ENCODE measurements around the gene BACE2. TPM values are rescaled to one million over a fixed set of nuclear protein-coding genes. Genes with fewer than 3 reads are reported as not detected.

The BACE2 gene
- total RNA-seq, 1 experiment from 2014 or later: not detected

DNA sequence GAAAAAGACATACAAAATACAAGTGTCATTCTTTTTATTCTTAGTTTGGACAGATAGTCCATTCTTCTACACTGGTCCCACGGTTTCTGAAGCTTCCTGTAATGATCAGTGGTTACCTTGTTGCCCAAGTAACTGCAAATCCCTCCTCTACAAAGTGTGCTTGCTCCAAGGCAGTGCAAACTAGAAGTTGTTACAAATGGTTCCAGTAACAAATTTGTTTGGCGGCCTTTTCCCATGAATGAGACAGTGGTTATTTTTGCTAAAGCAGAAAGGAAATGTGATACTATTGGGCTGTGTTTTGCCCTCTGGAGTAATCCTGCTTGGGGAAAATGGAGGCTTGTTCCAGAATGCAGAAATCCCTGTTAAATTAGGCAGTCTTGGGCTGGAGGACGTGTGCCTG is 8.9 kb downstream of the BACE2 start:
- no peaks in the 10 kb centered on the region for H3K79me2 ChIP-seq (ENCODE audit: low read length)
- no peak for DNase-seq
- no peaks in the 10 kb centered on the region for H3K36me3 ChIP-seq (ENCODE audit: insufficient read depth, low read length)
- no peaks in the 10 kb centered on the region for H3K9me2 ChIP-seq (replicated peaks; ENCODE audit: insufficient read depth, low read length)
- no peaks in the 10 kb centered on the region for H4K20me1 ChIP-seq (ENCODE audit: insufficient read depth, low read depth, low read length)
- no peaks in the 10 kb centered on the region for H3K27me3 ChIP-seq (ENCODE audit: low read length)
- no peaks in the 10 kb centered on the region for H3K9me3 ChIP-seq (ENCODE audit: low read length)
- no peak overlapping the region for H3K27ac ChIP-seq (ENCODE audit: low read length)
- H3K4me2 ChIP-seq (ENCODE audit: low read depth, low read length, poor library complexity, severe bottlenecking): no peak overlapping the region
- no peak overlapping the region for H2AFZ ChIP-seq (ENCODE audit: low read length)
- H3K4me3 ChIP-seq (ENCODE audit: low read length): no peak overlapping the region
- H3K4me1 ChIP-seq (ENCODE audit: low read length): no peaks in the 10 kb centered on the region
- H3K9ac ChIP-seq (ENCODE audit: low read length): no peak overlapping the region

DNA sequence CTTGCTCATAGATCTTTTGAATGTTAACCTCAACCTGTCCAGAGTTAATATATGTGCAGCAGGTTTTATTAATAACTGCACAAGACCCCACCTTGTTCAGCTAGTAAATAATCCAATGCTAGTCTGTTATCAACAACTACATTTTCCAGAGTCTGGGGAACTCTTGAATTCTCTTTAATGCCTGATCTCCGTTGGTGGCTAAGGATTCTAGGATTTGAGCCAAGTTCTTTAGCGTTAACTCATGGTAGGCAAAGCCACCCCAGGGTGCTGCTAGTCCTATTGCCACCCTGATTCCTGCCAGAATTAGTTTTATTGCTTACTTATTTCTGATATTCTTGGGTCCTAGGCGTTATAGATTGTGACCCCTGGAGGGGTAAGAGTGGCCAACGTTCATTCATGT is 12.8 kb downstream of the BACE2 start:
- H3K36me3 ChIP-seq (ENCODE audit: insufficient read depth, low read length): no peaks in the 10 kb centered on the region
- H3K4me1 ChIP-seq (ENCODE audit: low read length): no peaks in the 10 kb centered on the region
- no peaks in the 10 kb centered on the region for H3K9me2 ChIP-seq (replicated peaks; ENCODE audit: insufficient read depth, low read length)
- H3K27me3 ChIP-seq (ENCODE audit: low read length): no peaks in the 10 kb centered on the region
- no peak overlapping the region for H2AFZ ChIP-seq (ENCODE audit: low read length)
- H3K9me3 ChIP-seq (ENCODE audit: low read length): no peaks in the 10 kb centered on the region
- no peak overlapping the region for H3K9ac ChIP-seq (ENCODE audit: low read length)
- no peak for DNase-seq
- no peak overlapping the region for H3K4me3 ChIP-seq (ENCODE audit: low read length)
- H3K27ac ChIP-seq (ENCODE audit: low read length): no peak overlapping the region
- no peaks in the 10 kb centered on the region for H3K79me2 ChIP-seq (ENCODE audit: low read length)
- no peak overlapping the region for H3K4me2 ChIP-seq (ENCODE audit: low read depth, low read length, poor library complexity, severe bottlenecking)
- H4K20me1 ChIP-seq (ENCODE audit: insufficient read depth, low read depth, low read length): no peaks in the 10 kb centered on the region

- Histone ChIP-seq H3K9me2 (replicated peaks; ENCODE audit: insufficient read depth, low read length) (no peaks in the 10 kb centered on the region), H3K36me3 (ENCODE audit: insufficient read depth, low read length) (no peaks in the 10 kb centered on the region), H3K27ac (ENCODE audit: low read length) (no peak overlapping the region), H3K4me3 (ENCODE audit: low read length) (no peak overlapping the region), H3K4me1 (ENCODE audit: low read length) (no peaks in the 10 kb centered on the region), H3K4me2 (ENCODE audit: low read depth, low read length, poor library complexity, severe bottlenecking) (no peak overlapping the region), H3K79me2 (ENCODE audit: low read length) (no peaks in the 10 kb centered on the region), H4K20me1 (ENCODE audit: insufficient read depth, low read depth, low read length) (no peaks in the 10 kb centered on the region), H3K27me3 (ENCODE audit: low read length) (no peaks in the 10 kb centered on the region), H3K9ac (ENCODE audit: low read length) (no peak overlapping the region), H2AFZ (ENCODE audit: low read length) (no peak overlapping the region), H3K9me3 (ENCODE audit: low read length) (no peaks in the 10 kb centered on the region)
- DNase-seq: no peak
Observed at GRCh38 chr21:41182547-41182946, 14.6 kb downstream of the BACE2 start.

- no peak overlapping the region for H3K9ac ChIP-seq (ENCODE audit: low read length)
- H3K4me3 ChIP-seq (ENCODE audit: low read length): no peak overlapping the region
- no peaks in the 10 kb centered on the region for H3K4me1 ChIP-seq (ENCODE audit: low read length)
- H4K20me1 ChIP-seq (ENCODE audit: insufficient read depth, low read depth, low read length): no peaks in the 10 kb centered on the region
- DNase-seq: no peak
- H3K36me3 ChIP-seq (ENCODE audit: insufficient read depth, low read length): no peaks in the 10 kb centered on the region
- no peaks in the 10 kb centered on the region for H3K79me2 ChIP-seq (ENCODE audit: low read length)
- no peaks in the 10 kb centered on the region for H3K9me2 ChIP-seq (replicated peaks; ENCODE audit: insufficient read depth, low read length)
- no peak overlapping the region for H2AFZ ChIP-seq (ENCODE audit: low read length)
- H3K4me2 ChIP-seq (ENCODE audit: low read depth, low read length, poor library complexity, severe bottlenecking): no peak overlapping the region
- H3K9me3 ChIP-seq (ENCODE audit: low read length): no peaks in the 10 kb centered on the region
- H3K27me3 ChIP-seq (ENCODE audit: low read length): no peaks in the 10 kb centered on the region
- no peak overlapping the region for H3K27ac ChIP-seq (ENCODE audit: low read length)
Observed at GRCh38 chr21:41183575-41183974, 15.6 kb downstream of the BACE2 start.

DNA sequence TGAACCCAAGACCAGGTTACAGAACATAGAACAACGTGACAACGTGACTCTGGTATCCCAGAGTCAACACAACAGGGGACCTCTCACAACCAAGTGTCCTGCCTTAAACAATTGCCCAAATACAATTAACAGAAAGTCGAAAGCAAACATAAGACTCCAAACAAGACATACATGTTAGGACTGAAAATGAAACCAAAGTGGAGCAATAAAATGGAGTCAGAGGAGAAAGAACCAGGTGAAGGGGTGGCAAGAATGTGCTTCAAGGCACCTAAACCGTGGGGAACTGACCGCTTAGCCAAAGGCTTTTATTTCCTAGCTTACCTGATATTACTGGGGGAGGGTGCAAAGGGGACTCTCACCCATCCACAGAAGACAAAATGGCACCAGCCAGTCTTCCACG is 17.8 kb downstream of the BACE2 start:
- no peak overlapping the region for H2AFZ ChIP-seq (ENCODE audit: low read length)
- DNase-seq: no peak
- no peaks in the 10 kb centered on the region for H3K4me1 ChIP-seq (ENCODE audit: low read length)
- no peaks in the 10 kb centered on the region for H3K27me3 ChIP-seq (ENCODE audit: low read length)
- no peaks in the 10 kb centered on the region for H3K36me3 ChIP-seq (ENCODE audit: insufficient read depth, low read length)
- no peaks in the 10 kb centered on the region for H3K79me2 ChIP-seq (ENCODE audit: low read length)
- H3K4me3 ChIP-seq (ENCODE audit: low read length): no peak overlapping the region
- no peaks in the 10 kb centered on the region for H4K20me1 ChIP-seq (ENCODE audit: insufficient read depth, low read depth, low read length)
- no peak overlapping the region for H3K4me2 ChIP-seq (ENCODE audit: low read depth, low read length, poor library complexity, severe bottlenecking)
- no peak overlapping the region for H3K27ac ChIP-seq (ENCODE audit: low read length)
- no peak overlapping the region for H3K9ac ChIP-seq (ENCODE audit: low read length)
- no peaks in the 10 kb centered on the region for H3K9me3 ChIP-seq (ENCODE audit: low read length)
- H3K9me2 ChIP-seq (replicated peaks; ENCODE audit: insufficient read depth, low read length): no peaks in the 10 kb centered on the region

- Histone ChIP-seq H3K4me2 (ENCODE audit: low read depth, low read length, poor library complexity, severe bottlenecking) (no peak overlapping the region), H3K9me2 (replicated peaks; ENCODE audit: insufficient read depth, low read length) (no peaks in the 10 kb centered on the region), H3K27me3 (ENCODE audit: low read length) (no peaks in the 10 kb centered on the region), H3K4me1 (ENCODE audit: low read length) (no peaks in the 10 kb centered on the region), H3K9me3 (ENCODE audit: low read length) (no peaks in the 10 kb centered on the region), H3K79me2 (ENCODE audit: low read length) (no peaks in the 10 kb centered on the region), H3K36me3 (ENCODE audit: insufficient read depth, low read length) (no peaks in the 10 kb centered on the region), H2AFZ (ENCODE audit: low read length) (no peak overlapping the region), H3K27ac (ENCODE audit: low read length) (no peak overlapping the region), H4K20me1 (ENCODE audit: insufficient read depth, low read depth, low read length) (no peaks in the 10 kb centered on the region), H3K4me3 (ENCODE audit: low read length) (no peak overlapping the region), H3K9ac (ENCODE audit: low read length) (no peak overlapping the region)
- no peak for DNase-seq
Observed at GRCh38 chr21:41186755-41187536, 19.0 kb downstream of the BACE2 start.

- Histone ChIP-seq H3K27ac (ENCODE audit: low read length) (no peak overlapping the region), H3K36me3 (ENCODE audit: insufficient read depth, low read length) (no peaks in the 10 kb centered on the region), H3K79me2 (ENCODE audit: low read length) (no peaks in the 10 kb centered on the region), H2AFZ (ENCODE audit: low read length) (no peak overlapping the region), H3K4me3 (ENCODE audit: low read length) (no peak overlapping the region), H3K9me2 (replicated peaks; ENCODE audit: insufficient read depth, low read length) (no peaks in the 10 kb centered on the region), H3K9me3 (ENCODE audit: low read length) (no peaks in the 10 kb centered on the region), H3K4me1 (ENCODE audit: low read length) (no peaks in the 10 kb centered on the region), H3K4me2 (ENCODE audit: low read depth, low read length, poor library complexity, severe bottlenecking) (no peak overlapping the region), H3K27me3 (ENCODE audit: low read length) (no peaks in the 10 kb centered on the region), H3K9ac (ENCODE audit: low read length) (no peak overlapping the region), H4K20me1 (ENCODE audit: insufficient read depth, low read depth, low read length) (no peaks in the 10 kb centered on the region)
- DNase-seq: no peak
Observed at GRCh38 chr21:41187537-41188025, 19.6 kb downstream of the BACE2 start.

GRCh38 chr21:41188486-41189149 is 20.7 kb downstream of the BACE2 start:
- DNase-seq: no peak
- H3K27ac ChIP-seq (ENCODE audit: low read length): no peak overlapping the region
- H4K20me1 ChIP-seq (ENCODE audit: insufficient read depth, low read depth, low read length): no peaks in the 10 kb centered on the region

More at GRCh38 chr21:41188486-41189149, 20.7 kb downstream of the BACE2 start:
- Histone ChIP-seq H3K79me2 (ENCODE audit: low read length) (no peaks in the 10 kb centered on the region), H2AFZ (ENCODE audit: low read length) (no peak overlapping the region), H3K27me3 (ENCODE audit: low read length) (no peaks in the 10 kb centered on the region), H3K4me3 (ENCODE audit: low read length) (no peak overlapping the region), H3K9ac (ENCODE audit: low read length) (no peak overlapping the region), H3K9me3 (ENCODE audit: low read length) (no peaks in the 10 kb centered on the region), H3K36me3 (ENCODE audit: insufficient read depth, low read length) (no peaks in the 10 kb centered on the region), H3K4me1 (ENCODE audit: low read length) (no peaks in the 10 kb centered on the region), H3K4me2 (ENCODE audit: low read depth, low read length, poor library complexity, severe bottlenecking) (no peak overlapping the region), H3K9me2 (replicated peaks; ENCODE audit: insufficient read depth, low read length) (no peaks in the 10 kb centered on the region)

All from Karpas-422 (cell line).